ENCODE results near the gene TRIM44.
"Not testable (repeated sequence)": the region's sequence is repeated elsewhere in the genome, so short reads cannot be mapped to it uniquely, and the experiment has no call there.

The TRIM44 gene

GRCh38 chr11:35715677-35716076 is 53.1 kb downstream of the TRIM44 start:
- DNase-seq (ENCODE audit: low read depth in 2 of 2), result not testable (repeated sequence)

- no peak for DNase-seq (ENCODE audit: low read depth in 2 of 2)
These were observed 54.5 kb downstream of the TRIM44 start for GRCh38 chr11:35717043-35717442.

GRCh38 chr11:35717520-35717919 is 54.9 kb downstream of the TRIM44 start:
- DNase-seq (ENCODE audit: low read depth in 2 of 2), result no peak

GRCh38 chr11:35721651-35722282 is 59.2 kb downstream of the TRIM44 start:
- DNase-seq (ENCODE audit: low read depth in 2 of 2), result no peak

GRCh38 chr11:35722641-35723040 is 60.1 kb downstream of the TRIM44 start:
- no peak for DNase-seq (ENCODE audit: low read depth in 2 of 2)

DNA sequence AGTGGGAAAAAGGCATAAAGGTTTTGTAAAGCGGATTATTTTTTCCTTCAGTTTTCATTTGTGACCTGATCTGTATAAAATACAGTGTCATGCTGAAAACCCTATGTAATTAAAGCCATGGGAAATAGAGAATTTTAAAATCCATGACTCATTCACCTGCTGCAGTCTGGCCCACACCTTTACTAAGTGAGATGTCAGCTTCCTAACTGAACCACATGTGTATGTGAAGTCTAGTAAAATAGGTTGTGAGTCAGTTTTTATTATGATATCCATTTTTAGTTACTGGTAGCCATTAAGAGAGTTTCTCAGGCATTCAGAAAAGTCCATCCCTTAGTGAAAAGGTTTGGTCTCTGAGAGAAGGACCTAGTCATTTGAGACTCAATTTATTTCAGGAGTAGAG is 60.9 kb downstream of the TRIM44 start:
- DNase-seq (ENCODE audit: low read depth in 2 of 2), result no peak

GRCh38 chr11:35723913-35724312 is 61.3 kb downstream of the TRIM44 start:
- no peak for DNase-seq (ENCODE audit: low read depth in 2 of 2)

DNA sequence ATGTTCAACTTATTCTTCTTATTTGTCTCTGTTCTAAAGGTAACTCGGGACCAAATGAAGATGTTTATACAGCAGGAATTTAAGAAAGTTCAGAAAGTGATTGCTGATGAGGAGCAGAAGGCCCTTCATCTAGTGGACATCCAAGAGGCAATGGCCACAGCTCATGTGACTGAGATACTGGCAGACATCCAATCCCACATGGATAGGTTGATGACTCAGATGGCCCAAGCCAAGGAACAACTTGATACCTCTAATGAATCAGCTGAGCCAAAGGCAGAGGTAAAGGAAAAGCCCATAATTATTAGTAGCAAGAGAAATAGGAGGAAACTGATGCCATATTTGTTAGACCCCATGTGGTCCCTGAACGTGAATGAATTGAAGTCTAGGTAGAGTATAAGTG is 63.3 kb downstream of the TRIM44 start:
- no peak for DNase-seq (ENCODE audit: low read depth in 2 of 2)

- no peak for DNase-seq (ENCODE audit: low read depth in 2 of 2)
These were observed 64.6 kb downstream of the TRIM44 start for GRCh38 chr11:35727140-35727539.

- no peak for DNase-seq (ENCODE audit: low read depth in 2 of 2)
These were observed 67.7 kb downstream of the TRIM44 start for GRCh38 chr11:35730254-35730653.

GRCh38 chr11:35734669-35735410 is 72.3 kb downstream of the TRIM44 start:
- DNase-seq (ENCODE audit: low read depth in 2 of 2), result no peak

DNA sequence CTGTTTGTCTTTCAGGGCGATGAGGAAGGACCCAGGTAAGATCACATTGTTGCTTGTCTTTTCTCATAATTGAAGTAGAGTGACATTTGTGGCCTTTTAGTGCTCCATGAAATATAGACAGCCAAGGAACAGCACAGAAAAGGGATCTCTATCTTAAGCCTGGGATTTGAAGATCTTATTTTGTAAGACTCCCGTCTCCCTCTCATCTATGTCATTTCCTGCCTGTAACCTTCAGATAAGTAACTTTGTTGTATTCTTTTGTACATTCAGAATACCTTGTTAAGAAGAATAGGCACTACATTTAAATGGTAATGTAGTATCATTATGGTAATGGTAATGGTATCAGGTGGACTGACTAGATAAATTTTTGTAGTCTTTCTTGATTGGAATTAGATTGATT is 72.8 kb downstream of the TRIM44 start:
- DNase-seq (ENCODE audit: low read depth in 2 of 2), result no peak

DNA sequence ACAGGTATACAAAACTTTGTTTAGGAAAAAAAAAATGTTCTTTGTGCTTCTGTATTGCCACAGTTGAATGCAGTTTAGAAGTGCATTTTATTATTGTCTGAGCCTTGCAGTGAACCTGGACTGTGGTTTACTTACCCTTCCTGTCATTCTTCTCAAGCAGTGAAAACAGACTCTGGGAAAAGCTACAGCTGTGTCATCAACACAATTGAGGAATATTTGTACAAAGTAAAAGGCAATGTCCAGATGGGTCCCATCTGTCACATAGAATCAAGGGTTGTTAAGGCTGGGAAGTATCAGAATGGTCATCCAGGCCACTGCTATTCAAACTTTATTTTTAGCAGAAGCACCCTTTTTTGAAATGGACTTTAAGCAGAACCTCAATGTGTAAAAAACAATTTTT is 73.3 kb downstream of the TRIM44 start:
- no peak for DNase-seq (ENCODE audit: low read depth in 2 of 2)

DNA sequence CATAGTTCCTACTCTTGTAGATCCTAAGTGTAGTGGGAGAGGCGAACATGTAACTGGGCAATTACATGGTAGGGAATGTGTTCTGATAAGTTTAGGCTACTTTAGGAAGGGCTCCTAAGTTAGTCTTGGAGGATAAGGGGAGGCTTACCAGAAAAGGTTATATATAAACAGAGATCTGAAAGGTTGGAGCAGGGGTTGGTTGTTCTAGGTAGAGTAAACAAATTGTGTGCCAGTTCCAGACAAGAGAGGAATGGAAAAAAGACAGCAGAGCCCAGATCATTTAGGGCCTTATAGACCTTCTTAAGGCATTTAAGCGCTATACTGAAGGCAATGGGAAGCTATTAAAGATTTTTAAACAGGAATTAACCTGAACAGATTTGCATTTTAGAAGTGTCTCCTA is 74.4 kb downstream of the TRIM44 start:
- DNase-seq (ENCODE audit: low read depth in 2 of 2), result no peak

- DNase-seq (ENCODE audit: low read depth in 2 of 2), result no peak
These were observed 77.7 kb downstream of the TRIM44 start for GRCh38 chr11:35740061-35740799.

GRCh38 chr11:35742707-35743454 is 80.3 kb downstream of the TRIM44 start:
- no peak for DNase-seq (ENCODE audit: low read depth in 2 of 2)

- DNase-seq (ENCODE audit: low read depth in 2 of 2), result no peak
These were observed 84.0 kb downstream of the TRIM44 start for GRCh38 chr11:35746356-35747153.

- no peak for DNase-seq (ENCODE audit: low read depth in 2 of 2)
These were observed 85.1 kb downstream of the TRIM44 start for GRCh38 chr11:35747668-35748067.

DNA sequence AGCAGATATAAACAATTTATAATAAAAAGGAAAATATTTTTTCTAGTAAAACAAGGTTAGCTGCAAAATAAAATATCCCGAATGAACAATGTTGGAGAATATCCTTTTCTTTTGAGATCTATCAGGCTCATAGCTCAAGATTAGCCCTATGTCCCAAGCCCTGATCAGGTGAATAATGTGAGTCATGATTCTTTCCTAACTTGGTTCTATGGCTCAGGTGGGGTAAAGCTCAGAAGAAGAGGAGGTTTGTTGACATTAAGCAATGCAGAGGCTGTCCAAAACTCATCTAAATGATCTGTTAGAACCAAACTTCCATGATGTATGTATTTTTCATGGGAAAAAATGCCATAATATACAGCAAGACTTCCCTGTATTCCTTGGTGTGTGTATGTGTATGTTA is 86.1 kb downstream of the TRIM44 start:
- DNase-seq (ENCODE audit: low read depth in 2 of 2), result no peak

DNA sequence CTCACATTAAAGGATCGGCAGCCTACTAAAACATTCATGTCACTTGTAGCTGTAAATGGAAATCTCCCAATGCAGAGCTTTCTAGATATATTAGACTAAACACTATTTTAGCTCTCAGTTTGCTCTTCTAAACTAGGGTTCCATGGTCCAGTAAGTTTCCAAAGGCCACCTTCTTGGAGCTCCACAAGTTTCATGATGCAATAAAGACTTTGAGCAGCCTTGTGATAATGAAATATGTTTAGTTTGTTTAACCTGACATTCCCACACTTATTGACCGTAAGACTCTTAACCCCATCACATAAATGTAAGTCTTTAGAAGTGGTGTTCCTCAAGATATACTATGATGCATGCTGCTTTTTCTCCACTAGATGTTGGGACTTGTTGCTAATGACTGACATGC is 87.7 kb downstream of the TRIM44 start:
- no peak for DNase-seq (ENCODE audit: low read depth in 2 of 2)

DNA sequence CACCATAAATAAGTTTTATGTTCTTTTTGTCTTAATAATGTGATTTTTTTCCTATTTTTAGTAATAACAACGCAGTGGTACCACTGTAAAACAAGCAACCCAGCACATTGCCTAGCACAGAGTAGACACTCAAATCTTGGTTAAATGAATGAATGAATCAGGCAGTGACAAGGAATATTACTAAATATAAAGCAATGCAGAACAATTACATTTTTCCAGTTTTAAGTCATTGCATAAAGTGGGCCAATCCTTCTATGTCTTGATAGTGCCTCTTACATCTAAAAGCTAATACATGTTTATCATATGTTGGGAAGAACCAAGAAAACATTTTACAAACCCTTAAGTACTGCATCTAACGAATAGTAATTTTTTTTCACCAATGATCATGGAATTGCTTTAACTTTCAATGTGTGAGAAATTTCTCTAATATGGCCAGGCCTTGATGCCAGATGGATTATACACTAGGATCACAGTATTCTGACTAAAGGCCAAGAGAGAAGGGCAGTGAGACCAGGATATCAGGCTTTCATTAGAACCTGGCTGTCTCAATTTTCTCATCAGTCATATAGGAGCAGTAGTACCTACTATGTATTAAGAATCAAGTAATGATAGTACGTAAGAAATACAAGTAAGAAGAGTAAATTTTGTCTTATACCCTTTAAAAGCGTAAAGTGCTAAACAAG is 88.5 kb downstream of the TRIM44 start:
- DNase-seq (ENCODE audit: low read depth in 2 of 2), result no peak

Measured in activated CD8-positive, alpha-beta memory T cell treated with anti-CD3 and anti-CD28 coated beads for 4 hours (primary cell).